GM23338 (cell line): ENCODE measurements around the gene DUSP7. TPM values are rescaled to one million over a fixed set of nuclear protein-coding genes. Genes with fewer than 3 reads are reported as not detected.

Experiments used
- CREB1 ChIP-seq: fragments of 250-450 bp; sonication (Bioruptor Pico); IDR thresholded peaks from 2 replicates; pipeline ENCODE4 v1.5.0; 2020; ENCODE audit warnings: low read depth, mild to moderate bottlenecking, moderate library complexity
- JUNB ChIP-seq: IDR thresholded peaks from one replicate; pipeline ENCODE4 v1.6.1; 2016; ENCODE audit warnings: antibody characterized with exemption; ENCODE audit not compliant: unreplicated experiment
- POLR2AphosphoS5 ChIP-seq: IDR thresholded peaks from 2 replicates; pipeline ENCODE4 v1.6.1; 2016; ENCODE audit warnings: antibody characterized with exemption, low read depth
- ZNF114 ChIP-seq: fragments of 250-450 bp; sonication (Bioruptor Pico); IDR thresholded peaks from 2 replicates; pipeline ENCODE4 v1.5.0; 2020; ENCODE audit warnings: mild to moderate bottlenecking, moderate library complexity
- ZNF331 ChIP-seq: fragments of 250-450 bp; sonication (Bioruptor Pico); IDR thresholded peaks from 2 replicates; pipeline ENCODE4 v1.5.0; 2020; ENCODE audit warnings: low read depth, mild to moderate bottlenecking, moderate library complexity
- polyA plus RNA-seq: library from polyadenylated mRNA; unstranded; fragments of >200 nt; fragmentation: Nextera tagmentation; extraction: Ambion mirVana; gene quantifications from 2 replicates; pipeline ENCODE4 v1.2.1, GENCODE V29; 2016
- total RNA-seq: library from RNA; depleted of rRNA; stranded (reverse); fragments of >200 nt; shearing (Covaris generic); gene quantifications from 2 replicates; pipeline ENCODE4 v1.2.3, GENCODE V29; 2014
- TF ChIP-seq, protein P1 (sequence below): fragments of 250-450 bp; sonication (Bioruptor Pico); IDR thresholded peaks from 2 replicates; pipeline ENCODE4 v1.5.0; 2020; ENCODE audit warnings: mild to moderate bottlenecking, moderate library complexity
- TF ChIP-seq, protein P2 (sequence below), 2 experiments: fragments of 200-600 bp in 1 of 2; sonication (generic) in 1 of 2; conservative IDR thresholded peaks; 2 replicates each; pipeline versions ENCODE4 v1.5.1 to v1.6.1; 2016 to 2017; ENCODE audit warnings: antibody characterized with exemption in 2 of 2, low read depth in 2 of 2, mild to moderate bottlenecking in 2 of 2, moderate library complexity in 1 of 2

DUSP7 gene
- total and polyA plus RNA-seq, 2 experiments from 2014 or later, result 5.6 to 14.7 TPM

DNA sequence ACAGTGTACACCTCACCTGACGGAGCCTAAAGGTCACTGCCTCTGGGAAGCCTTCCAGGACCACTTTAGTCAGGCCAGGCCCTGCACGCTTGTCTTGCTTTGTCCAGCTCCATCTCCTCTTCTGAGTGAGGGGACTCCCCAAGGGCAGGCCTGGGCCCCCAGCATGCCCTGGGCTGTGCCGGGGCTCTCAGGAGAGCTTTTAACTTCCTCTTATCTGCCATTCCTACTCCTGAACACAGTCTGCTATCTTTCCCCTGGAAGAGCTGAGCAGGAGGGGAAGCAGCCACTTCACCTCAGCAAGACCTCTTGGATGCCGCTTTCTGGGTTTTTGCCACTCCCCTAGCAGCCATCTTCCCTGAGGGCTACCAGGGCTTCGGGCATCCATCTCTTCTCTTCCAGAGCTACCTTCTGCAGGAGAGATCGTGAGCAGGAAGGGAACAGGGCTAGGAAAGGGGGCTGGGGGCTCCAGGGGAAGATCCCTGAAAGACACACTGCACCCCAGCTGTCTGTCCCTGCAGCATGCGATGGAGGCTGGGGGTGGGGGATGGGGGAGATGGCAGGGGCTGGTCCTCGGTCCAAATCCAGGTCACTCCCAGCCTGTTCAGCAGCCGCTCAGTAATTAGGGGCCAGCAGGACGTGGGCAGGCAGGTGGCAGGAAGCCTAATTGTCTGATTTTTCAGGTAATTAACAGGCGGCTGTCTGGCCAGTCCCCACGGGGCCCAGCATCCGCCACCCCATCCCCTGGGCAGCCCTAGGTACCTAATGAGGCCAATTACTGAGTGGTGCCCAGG, 40.7 kb downstream of the DUSP7 start (continued):
- TF ChIP-seq, protein P1, sequence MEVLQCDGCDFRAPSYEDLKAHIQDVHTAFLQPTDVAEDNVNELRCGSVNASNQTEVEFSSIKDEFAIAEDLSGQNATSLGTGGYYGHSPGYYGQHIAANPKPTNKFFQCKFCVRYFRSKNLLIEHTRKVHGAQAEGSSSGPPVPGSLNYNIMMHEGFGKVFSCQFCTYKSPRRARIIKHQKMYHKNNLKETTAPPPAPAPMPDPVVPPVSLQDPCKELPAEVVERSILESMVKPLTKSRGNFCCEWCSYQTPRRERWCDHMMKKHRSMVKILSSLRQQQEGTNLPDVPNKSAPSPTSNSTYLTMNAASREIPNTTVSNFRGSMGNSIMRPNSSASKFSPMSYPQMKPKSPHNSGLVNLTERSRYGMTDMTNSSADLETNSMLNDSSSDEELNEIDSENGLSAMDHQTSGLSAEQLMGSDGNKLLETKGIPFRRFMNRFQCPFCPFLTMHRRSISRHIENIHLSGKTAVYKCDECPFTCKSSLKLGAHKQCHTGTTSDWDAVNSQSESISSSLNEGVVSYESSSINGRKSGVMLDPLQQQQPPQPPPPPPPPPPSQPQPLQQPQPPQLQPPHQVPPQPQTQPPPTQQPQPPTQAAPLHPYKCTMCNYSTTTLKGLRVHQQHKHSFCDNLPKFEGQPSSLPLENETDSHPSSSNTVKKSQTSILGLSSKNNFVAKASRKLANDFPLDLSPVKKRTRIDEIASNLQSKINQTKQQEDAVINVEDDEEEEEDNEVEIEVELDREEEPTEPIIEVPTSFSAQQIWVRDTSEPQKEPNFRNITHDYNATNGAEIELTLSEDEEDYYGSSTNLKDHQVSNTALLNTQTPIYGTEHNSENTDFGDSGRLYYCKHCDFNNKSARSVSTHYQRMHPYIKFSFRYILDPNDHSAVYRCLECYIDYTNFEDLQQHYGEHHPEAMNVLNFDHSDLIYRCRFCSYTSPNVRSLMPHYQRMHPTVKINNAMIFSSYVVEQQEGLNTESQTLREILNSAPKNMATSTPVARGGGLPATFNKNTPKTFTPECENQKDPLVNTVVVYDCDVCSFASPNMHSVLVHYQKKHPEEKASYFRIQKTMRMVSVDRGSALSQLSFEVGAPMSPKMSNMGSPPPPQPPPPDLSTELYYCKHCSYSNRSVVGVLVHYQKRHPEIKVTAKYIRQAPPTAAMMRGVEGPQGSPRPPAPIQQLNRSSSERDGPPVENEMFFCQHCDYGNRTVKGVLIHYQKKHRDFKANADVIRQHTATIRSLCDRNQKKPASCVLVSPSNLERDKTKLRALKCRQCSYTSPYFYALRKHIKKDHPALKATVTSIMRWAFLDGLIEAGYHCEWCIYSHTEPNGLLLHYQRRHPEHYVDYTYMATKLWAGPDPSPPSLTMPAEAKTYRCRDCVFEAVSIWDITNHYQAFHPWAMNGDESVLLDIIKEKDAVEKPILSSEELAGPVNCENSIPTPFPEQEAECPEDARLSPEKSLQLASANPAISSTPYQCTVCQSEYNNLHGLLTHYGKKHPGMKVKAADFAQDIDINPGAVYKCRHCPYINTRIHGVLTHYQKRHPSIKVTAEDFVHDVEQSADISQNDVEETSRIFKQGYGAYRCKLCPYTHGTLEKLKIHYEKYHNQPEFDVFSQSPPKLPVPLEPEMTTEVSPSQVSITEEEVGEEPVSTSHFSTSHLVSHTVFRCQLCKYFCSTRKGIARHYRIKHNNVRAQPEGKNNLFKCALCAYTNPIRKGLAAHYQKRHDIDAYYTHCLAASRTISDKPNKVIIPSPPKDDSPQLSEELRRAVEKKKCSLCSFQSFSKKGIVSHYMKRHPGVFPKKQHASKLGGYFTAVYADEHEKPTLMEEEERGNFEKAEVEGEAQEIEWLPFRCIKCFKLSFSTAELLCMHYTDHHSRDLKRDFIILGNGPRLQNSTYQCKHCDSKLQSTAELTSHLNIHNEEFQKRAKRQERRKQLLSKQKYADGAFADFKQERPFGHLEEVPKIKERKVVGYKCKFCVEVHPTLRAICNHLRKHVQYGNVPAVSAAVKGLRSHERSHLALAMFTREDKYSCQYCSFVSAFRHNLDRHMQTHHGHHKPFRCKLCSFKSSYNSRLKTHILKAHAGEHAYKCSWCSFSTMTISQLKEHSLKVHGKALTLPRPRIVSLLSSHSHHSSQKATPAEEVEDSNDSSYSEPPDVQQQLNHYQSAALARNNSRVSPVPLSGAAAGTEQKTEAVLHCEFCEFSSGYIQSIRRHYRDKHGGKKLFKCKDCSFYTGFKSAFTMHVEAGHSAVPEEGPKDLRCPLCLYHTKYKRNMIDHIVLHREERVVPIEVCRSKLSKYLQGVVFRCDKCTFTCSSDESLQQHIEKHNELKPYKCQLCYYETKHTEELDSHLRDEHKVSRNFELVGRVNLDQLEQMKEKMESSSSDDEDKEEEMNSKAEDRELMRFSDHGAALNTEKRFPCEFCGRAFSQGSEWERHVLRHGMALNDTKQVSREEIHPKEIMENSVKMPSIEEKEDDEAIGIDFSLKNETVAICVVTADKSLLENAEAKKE (CRISPR knock-in tag), result no peak
- TF ChIP-seq JUNB (no peak), ZNF331 (CRISPR knock-in tag) (no peak), ZNF114 (CRISPR knock-in tag) (no peak), CREB1 (CRISPR knock-in tag) (no peak), POLR2AphosphoS5 (no peak)
- TF ChIP-seq, protein P2, sequence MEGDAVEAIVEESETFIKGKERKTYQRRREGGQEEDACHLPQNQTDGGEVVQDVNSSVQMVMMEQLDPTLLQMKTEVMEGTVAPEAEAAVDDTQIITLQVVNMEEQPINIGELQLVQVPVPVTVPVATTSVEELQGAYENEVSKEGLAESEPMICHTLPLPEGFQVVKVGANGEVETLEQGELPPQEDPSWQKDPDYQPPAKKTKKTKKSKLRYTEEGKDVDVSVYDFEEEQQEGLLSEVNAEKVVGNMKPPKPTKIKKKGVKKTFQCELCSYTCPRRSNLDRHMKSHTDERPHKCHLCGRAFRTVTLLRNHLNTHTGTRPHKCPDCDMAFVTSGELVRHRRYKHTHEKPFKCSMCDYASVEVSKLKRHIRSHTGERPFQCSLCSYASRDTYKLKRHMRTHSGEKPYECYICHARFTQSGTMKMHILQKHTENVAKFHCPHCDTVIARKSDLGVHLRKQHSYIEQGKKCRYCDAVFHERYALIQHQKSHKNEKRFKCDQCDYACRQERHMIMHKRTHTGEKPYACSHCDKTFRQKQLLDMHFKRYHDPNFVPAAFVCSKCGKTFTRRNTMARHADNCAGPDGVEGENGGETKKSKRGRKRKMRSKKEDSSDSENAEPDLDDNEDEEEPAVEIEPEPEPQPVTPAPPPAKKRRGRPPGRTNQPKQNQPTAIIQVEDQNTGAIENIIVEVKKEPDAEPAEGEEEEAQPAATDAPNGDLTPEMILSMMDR (conservative IDR thresholded peaks at IDR 0.05; ENCODE audit: low read depth in 2 of 2), result no peak
